ENCODE results near the gene C10orf90. TPM values are rescaled to one million over a fixed set of nuclear protein-coding genes. Genes with fewer than 3 reads are reported as not detected.

The C10orf90 gene
- total RNA-seq, 1 experiment from 2014 or later: not detected

GRCh38 chr10:126468467-126468866 lies 202.0 kb downstream of the C10orf90 start:
- no peaks in the 10 kb centered on the region for H3K9me3 Mint-ChIP-seq
- DNase-seq: no peak
- no peak overlapping the region for H2BK120ac ChIP-seq (ENCODE audit: low read depth, low read length, poor library complexity, severe bottlenecking)
- H2BK20ac ChIP-seq (ENCODE audit: low read depth, low read length, poor library complexity, severe bottlenecking): no peak overlapping the region
- H3K4me1 ChIP-seq (ENCODE audit: insufficient read depth, low read length): no peaks in the 10 kb centered on the region
- WGBS (ENCODE audit: extremely low coverage, insufficient read length, low lambda C conversion rate): no CpG with 5 or more reads among the region's 4 CpGs
- no peak overlapping the region for H3T11ph ChIP-seq (ENCODE audit: low read length)
- no peak overlapping the region for H2AK5ac ChIP-seq (ENCODE audit: insufficient read length, low read length)
- H2BK5ac ChIP-seq (ENCODE audit: insufficient read length, low read length): no peak overlapping the region
- no peaks in the 10 kb centered on the region for H3K79me1 ChIP-seq (ENCODE audit: insufficient read depth, low read depth, low read length, poor library complexity, severe bottlenecking)
- H3K23me2 ChIP-seq (ENCODE audit: insufficient read length, low read depth, low read length, poor library complexity, severe bottlenecking): no peaks in the 10 kb centered on the region
- no peaks in the 10 kb centered on the region for H3K79me2 ChIP-seq (ENCODE audit: insufficient read depth, low read length)
- no peak overlapping the region for H3K23ac ChIP-seq (ENCODE audit: insufficient read length, low read depth, low read length)
- no peak overlapping the region for H3K27ac ChIP-seq (ENCODE audit: insufficient read length, low read depth, low read length)
- no peak for TF ChIP-seq CTCF (conservative IDR thresholded peaks at IDR 0.05)
- no peak overlapping the region for H4K91ac ChIP-seq (ENCODE audit: insufficient read length, low read depth, low read length)
- no peak overlapping the region for H4K8ac ChIP-seq (replicated peaks; ENCODE audit: insufficient read length, low read depth, low read length)
- H3K9ac ChIP-seq (ENCODE audit: extremely low read depth, insufficient read length, low read length): no peak overlapping the region
- no peaks in the 10 kb centered on the region for H3K36me3 Mint-ChIP-seq (ENCODE audit: insufficient read depth in 1 of 3, low read depth in 3 of 3)
- H2AFZ ChIP-seq (ENCODE audit: low read length): no peak overlapping the region
- no peak overlapping the region for H4K5ac ChIP-seq (ENCODE audit: insufficient read length, low read depth, low read length)
- no peak overlapping the region for H3K14ac ChIP-seq (ENCODE audit: insufficient read depth, low read length)
- no peaks in the 10 kb centered on the region for H3K27me3 ChIP-seq (ENCODE audit: insufficient read depth, low read length)
- H3K27ac Mint-ChIP-seq: no peak overlapping the region
- no peak overlapping the region for H3K18ac ChIP-seq (ENCODE audit: insufficient read length, low read depth, low read length)
- H4K20me1 ChIP-seq (ENCODE audit: control insufficient read depth, insufficient read depth, insufficient read length): no peaks in the 10 kb centered on the region
- peaks cover 8 to 11% of the 10 kb centered on the region in 2 experiments for H3K4me1 Mint-ChIP-seq
- no peak overlapping the region for H3K56ac ChIP-seq (ENCODE audit: insufficient read length, low read depth, low read length)
- H3K27me3 Mint-ChIP-seq (ENCODE audit: low read depth): no peaks in the 10 kb centered on the region; the same call in none of the 2 replicates
- H2BK15ac ChIP-seq (ENCODE audit: low read depth, low read length): no peak overlapping the region
- H2BK12ac ChIP-seq (ENCODE audit: insufficient read length, low read depth, low read length): no peak overlapping the region
- no peak overlapping the region for H3K4ac ChIP-seq (ENCODE audit: low read depth, low read length)
- H3K4me2 ChIP-seq (ENCODE audit: insufficient read depth, insufficient read length, low read length): no peak overlapping the region
- H3K9me3 ChIP-seq (ENCODE audit: control insufficient read depth, low read depth, low read length): no peaks in the 10 kb centered on the region
- H3K4me3 Mint-ChIP-seq: no peak overlapping the region

Data from H9 (cell line).